HepG2 (cell line): ENCODE results near the gene ZSWIM5. TPM values are rescaled to one million over a fixed set of nuclear protein-coding genes. Genes with fewer than 3 reads are reported as not detected.

Source experiments
- GABPB1 ChIP-seq: IDR thresholded peaks from 2 replicates; pipeline ENCODE4 v1.6.1; 2016; ENCODE audit warnings: mild to moderate bottlenecking, missing genetic modification reagents, moderate library complexity, missing compliant biosample characterization
- MXD4 ChIP-seq: IDR thresholded peaks from 2 replicates; pipeline ENCODE4 v1.6.1; 2016; ENCODE audit warnings: mild to moderate bottlenecking, missing biosample characterization, missing genetic modification reagents
- PRPF4 ChIP-seq: fragments of 200-400 bp; formaldehyde crosslinking; IDR thresholded peaks from 2 replicates; pipeline ENCODE4 v1.6.1; 2016; ENCODE audit warnings: low read length, low read depth; ENCODE audit not compliant: poor library complexity, severe bottlenecking
- REXO4 ChIP-seq: sonication (generic); formaldehyde crosslinking; IDR thresholded peaks from 2 replicates; pipeline ENCODE4 v1.8.0; 2022; ENCODE audit warnings: missing genetic modification reagents, mild to moderate bottlenecking, borderline replicate concordance
- ZBTB25 ChIP-seq: IDR thresholded peaks from 2 replicates; pipeline ENCODE4 v1.6.1; 2018; ENCODE audit warnings: missing genetic modification reagents
- ZHX1 ChIP-seq: sonication (generic); formaldehyde crosslinking; IDR thresholded peaks from 2 replicates; pipeline ENCODE4 v1.8.1; 2022; ENCODE audit warnings: low read depth, mild to moderate bottlenecking, missing genetic modification reagents
- ZNF10 ChIP-seq: sonication (generic); formaldehyde crosslinking; IDR thresholded peaks from 2 replicates; pipeline ENCODE4 v1.4.0; 2020; ENCODE audit warnings: mild to moderate bottlenecking, low read depth, missing genetic modification reagents, borderline replicate concordance
- ZNF180 ChIP-seq: sonication (generic); formaldehyde crosslinking; IDR thresholded peaks from 2 replicates; pipeline ENCODE4 v1.4.0; 2020; ENCODE audit warnings: low read depth, missing genetic modification reagents, borderline replicate concordance
- ZNF264 ChIP-seq: sonication (generic); formaldehyde crosslinking; IDR thresholded peaks from 2 replicates; pipeline ENCODE4 v1.4.0; 2020; ENCODE audit warnings: missing genetic modification reagents
- ZNF772 ChIP-seq: sonication (generic); formaldehyde crosslinking; IDR thresholded peaks from 2 replicates; pipeline ENCODE4 v1.5.0; 2020; ENCODE audit warnings: mild to moderate bottlenecking, missing genetic modification reagents
- polyA plus RNA-seq, 8 experiments: library from polyadenylated mRNA; depleted of rRNA in 3 of 8; stranded (reverse) in 7 of 8; unstranded in 1 of 8; fragments of >200 nt; fragmentation: Illumina TruSeq in 4 of 8; extraction: Trizol in 4 of 8; gene quantifications; 2 replicates each; pipeline versions ENCODE4 v1.2.1 to v1.2.3, GENCODE V29; 2011 to 2016; ENCODE audit warnings: low read depth in 4 of 8, missing spikeins in 1 of 8, mixed read lengths in 1 of 8; ENCODE audit not compliant: insufficient read depth in 1 of 8
- total RNA-seq, 5 experiments: library from RNA; depleted of rRNA; stranded (reverse); fragments of >200 nt; fragmentation: Illumina TruSeq; extraction: Trizol; gene quantifications; 2 replicates each; pipeline ENCODE4 v1.2.3, GENCODE V29; 2016; ENCODE audit warnings: low read depth in 1 of 5
- TF ChIP-seq, protein P1 (sequence below), 2 experiments: sonication (generic) in 1 of 2; formaldehyde crosslinking in 1 of 2; IDR thresholded peaks; 2 replicates each; pipeline versions ENCODE4 v1.4.0 to v1.6.1; 2018 to 2020; ENCODE audit warnings: missing genetic modification reagents in 2 of 2, borderline replicate concordance in 1 of 2, low read depth in 1 of 2, mild to moderate bottlenecking in 1 of 2, missing biosample characterization in 1 of 2
- TF ChIP-seq, protein P2 (sequence below): IDR thresholded peaks from 2 replicates; pipeline ENCODE4 v1.6.1; 2018; ENCODE audit warnings: missing genetic modification reagents, mild to moderate bottlenecking, missing compliant biosample characterization
- TF ChIP-seq, protein P3 (sequence below): sonication (generic); formaldehyde crosslinking; IDR thresholded peaks from 2 replicates; pipeline ENCODE4 v1.5.0; 2020; ENCODE audit warnings: missing genetic modification reagents, mild to moderate bottlenecking, borderline replicate concordance

The ZSWIM5 gene
- total and polyA plus RNA-seq, 2 of the 13 experiments (the other 11 are each of a cell fraction or from before 2014, with no cell fraction given), result 11.0 to 20.6 TPM

GRCh38 chr1:45134461-45134873 is 71.9 kb downstream of the ZSWIM5 start (continued):
- TF ChIP-seq, protein P1, sequence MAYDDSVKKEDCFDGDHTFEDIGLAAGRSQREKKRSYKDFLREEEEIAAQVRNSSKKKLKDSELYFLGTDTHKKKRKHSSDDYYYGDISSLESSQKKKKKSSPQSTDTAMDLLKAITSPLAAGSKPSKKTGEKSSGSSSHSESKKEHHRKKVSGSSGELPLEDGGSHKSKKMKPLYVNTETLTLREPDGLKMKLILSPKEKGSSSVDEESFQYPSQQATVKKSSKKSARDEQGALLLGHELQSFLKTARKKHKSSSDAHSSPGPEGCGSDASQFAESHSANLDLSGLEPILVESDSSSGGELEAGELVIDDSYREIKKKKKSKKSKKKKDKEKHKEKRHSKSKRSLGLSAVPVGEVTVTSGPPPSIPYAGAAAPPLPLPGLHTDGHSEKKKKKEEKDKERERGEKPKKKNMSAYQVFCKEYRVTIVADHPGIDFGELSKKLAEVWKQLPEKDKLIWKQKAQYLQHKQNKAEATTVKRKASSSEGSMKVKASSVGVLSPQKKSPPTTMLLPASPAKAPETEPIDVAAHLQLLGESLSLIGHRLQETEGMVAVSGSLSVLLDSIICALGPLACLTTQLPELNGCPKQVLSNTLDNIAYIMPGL (CRISPR knock-in tag; IDR thresholded peaks at IDR 0.05; ENCODE audit: borderline replicate concordance in 1 of 2, low read depth in 1 of 2), result peak in 1 of 2 experiments; percentile 65; a peak in 1 of 4 replicates
- TF ChIP-seq ZBTB25 (CRISPR knock-in tag) (peak; percentile 73; the same call in 1 of the 2 replicates), ZNF10 (CRISPR knock-in tag) (no peak), ZHX1 (CRISPR knock-in tag) (no peak), ZNF180 (CRISPR knock-in tag) (no peak), MXD4 (CRISPR knock-in tag) (no peak), PRPF4 (no peak), GABPB1 (CRISPR knock-in tag) (no peak; the same call in 1 of the 2 replicates), ZNF772 (CRISPR knock-in tag) (peak; percentile 49; the same call in 1 of the 2 replicates), REXO4 (CRISPR knock-in tag) (no peak), ZNF264 (CRISPR knock-in tag) (no peak)
- TF ChIP-seq, protein P2, sequence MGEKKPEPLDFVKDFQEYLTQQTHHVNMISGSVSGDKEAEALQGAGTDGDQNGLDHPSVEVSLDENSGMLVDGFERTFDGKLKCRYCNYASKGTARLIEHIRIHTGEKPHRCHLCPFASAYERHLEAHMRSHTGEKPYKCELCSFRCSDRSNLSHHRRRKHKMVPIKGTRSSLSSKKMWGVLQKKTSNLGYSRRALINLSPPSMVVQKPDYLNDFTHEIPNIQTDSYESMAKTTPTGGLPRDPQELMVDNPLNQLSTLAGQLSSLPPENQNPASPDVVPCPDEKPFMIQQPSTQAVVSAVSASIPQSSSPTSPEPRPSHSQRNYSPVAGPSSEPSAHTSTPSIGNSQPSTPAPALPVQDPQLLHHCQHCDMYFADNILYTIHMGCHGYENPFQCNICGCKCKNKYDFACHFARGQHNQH (CRISPR knock-in tag), result peak; percentile 57
- TF ChIP-seq, protein P3, sequence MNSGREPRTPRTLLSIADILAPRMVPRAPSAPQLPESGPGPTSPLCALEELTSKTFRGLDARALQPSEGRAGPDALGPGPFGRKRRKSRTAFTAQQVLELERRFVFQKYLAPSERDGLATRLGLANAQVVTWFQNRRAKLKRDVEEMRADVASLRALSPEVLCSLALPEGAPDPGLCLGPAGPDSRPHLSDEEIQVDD (CRISPR knock-in tag), result no peak
